IMR-90 (cell line): ENCODE measurements around the gene LYZL1. TPM values are rescaled to one million over a fixed set of nuclear protein-coding genes. Genes with fewer than 3 reads are reported as not detected.

Experiments
- ATAC-seq: fragments of 200-7000 bp; cut with Tn5 transposase; 2 replicates; pipeline ENCODE4 v1.9.1; 2020; ENCODE audit warnings: low read depth, mild to moderate bottlenecking, moderate library complexity
- BruUV-seq: library from RNA; stranded (reverse); fragments of 400-500 nt; replicated peaks from 2 replicates; lab custom pipeline; 2021; lab: Mats Ljungman, UMichigan
- CTCF ChIA-PET: fragments of 300-600 bp; formaldehyde crosslinking; extraction: SDS; loops from one replicate; lab custom pipeline; 2021; ENCODE audit warnings: antibody characterized with exemption; lab: Yijun Ruan, JAX
- POLR2A ChIA-PET: fragments of 300-600 bp; sonication (Branson Sonifier 250); formaldehyde crosslinking; loops from one replicate; lab custom pipeline; 2022; ENCODE audit warnings: antibody characterized with exemption; ENCODE audit not compliant: unreplicated experiment; lab: Charles Lee
- DNase-seq: peaks from one replicate; pipeline ENCODE4 v3.0.0; 2013
- H2AFZ ChIP-seq: replicated peaks from 2 replicates; pipeline ENCODE3; 2013; ENCODE audit warnings: low read length, mild to moderate bottlenecking; ENCODE audit not compliant: poor library complexity
- H2AK5ac ChIP-seq: 2 replicates; pipeline ENCODE4 v1.6.1; 2013; ENCODE audit warnings: low read depth, low read length, inconsistent platforms
- H2AK9ac ChIP-seq: replicated peaks from 2 replicates; pipeline ENCODE3; 2013; ENCODE audit warnings: mild to moderate bottlenecking, low read depth, low read length, moderate library complexity; ENCODE audit not compliant: poor library complexity
- H2BK120ac ChIP-seq: 2 replicates; pipeline ENCODE4 v1.6.1; 2013; ENCODE audit warnings: low read depth, low read length, inconsistent platforms
- H2BK15ac ChIP-seq: 3 replicates; pipeline ENCODE4 v1.6.1; 2013; ENCODE audit warnings: low read depth, low read length, inconsistent platforms
- H2BK20ac ChIP-seq: 2 replicates; pipeline ENCODE4 v1.6.1; 2013; ENCODE audit warnings: low read depth, mild to moderate bottlenecking, inconsistent platforms, low read length, moderate library complexity
- H2BK5ac ChIP-seq: 2 replicates; pipeline ENCODE4 v1.6.1; 2013; ENCODE audit warnings: mild to moderate bottlenecking, low read depth, low read length, inconsistent platforms; ENCODE audit not compliant: poor library complexity, severe bottlenecking
- H3K14ac ChIP-seq: replicated peaks from 2 replicates; pipeline ENCODE4 v1.6.1; 2013; ENCODE audit warnings: low read depth, low read length, inconsistent platforms
- H3K18ac ChIP-seq: 2 replicates; pipeline ENCODE4 v1.6.1; 2013; ENCODE audit warnings: low read depth, low read length, control low read depth
- H3K23ac ChIP-seq: 2 replicates; pipeline ENCODE4 v1.6.1; 2013; ENCODE audit warnings: low read depth, low read length, inconsistent platforms
- H3K27ac ChIP-seq: 2 replicates; pipeline ENCODE4 v1.5.1; 2013; ENCODE audit warnings: mild to moderate bottlenecking, control low read depth, low read length; ENCODE audit not compliant: insufficient read depth
- H3K27me3 ChIP-seq: 2 replicates; pipeline ENCODE4 v1.6.1; 2013; ENCODE audit warnings: low read length; ENCODE audit not compliant: control insufficient read depth, insufficient read depth
- H3K36me3 ChIP-seq: 2 replicates; pipeline ENCODE4 v1.6.1; 2013; ENCODE audit warnings: low read length, mixed read lengths; ENCODE audit not compliant: control insufficient read depth, insufficient read depth
- H3K4ac ChIP-seq: 2 replicates; pipeline ENCODE4 v1.6.1; 2013; ENCODE audit warnings: low read depth, low read length, inconsistent platforms
- H3K4me1 ChIP-seq: 2 replicates; pipeline ENCODE4 v1.6.1; 2013; ENCODE audit warnings: low read length, mixed read lengths; ENCODE audit not compliant: control insufficient read depth, insufficient read depth
- H3K4me2 ChIP-seq: 2 replicates; pipeline ENCODE4 v1.6.1; 2013; ENCODE audit warnings: low read depth, mild to moderate bottlenecking, control low read depth, low read length, moderate library complexity
- H3K4me3 ChIP-seq: 2 replicates; pipeline ENCODE4 v1.5.1; 2013; ENCODE audit warnings: low read depth, mild to moderate bottlenecking, control low read depth, low read length, moderate library complexity; ENCODE audit not compliant: insufficient read depth
- H3K56ac ChIP-seq: 2 replicates; pipeline ENCODE4 v1.6.1; 2013; ENCODE audit warnings: low read length, inconsistent platforms; ENCODE audit not compliant: insufficient read depth; ENCODE audit errors: extremely low read depth
- H3K79me1 ChIP-seq, 2 experiments: 2 replicates each; pipeline ENCODE4 v1.6.1; 2013; ENCODE audit warnings: low read length in 2 of 2, inconsistent platforms in 1 of 2, low read depth in 1 of 2
- H3K9ac ChIP-seq: 2 replicates; pipeline ENCODE4 v1.6.1; 2013; ENCODE audit warnings: low read depth, low read length, control low read depth
- H3K9me1 ChIP-seq: 2 replicates; pipeline ENCODE4 v1.6.1; 2013; ENCODE audit warnings: low read length, inconsistent platforms; ENCODE audit not compliant: insufficient read depth
- H3K9me3 ChIP-seq: 2 replicates; pipeline ENCODE4 v1.6.1; 2013; ENCODE audit warnings: low read length; ENCODE audit not compliant: control insufficient read depth, insufficient read depth
- H4K20me1 ChIP-seq: 2 replicates; pipeline ENCODE4 v1.6.1; 2013; ENCODE audit warnings: low read length, inconsistent platforms; ENCODE audit not compliant: insufficient read depth
- H4K5ac ChIP-seq: 2 replicates; pipeline ENCODE4 v1.6.1; 2013; ENCODE audit warnings: mild to moderate bottlenecking, low read depth, low read length, control low read depth
- H4K8ac ChIP-seq, 2 experiments: 2 replicates each; pipeline ENCODE4 v1.6.1; 2013; ENCODE audit warnings: low read depth in 2 of 2, low read length in 2 of 2, control low read depth in 1 of 2, inconsistent platforms in 1 of 2
- H4K91ac ChIP-seq: 2 replicates; pipeline ENCODE4 v1.6.1; 2013; ENCODE audit warnings: low read depth, low read length, inconsistent platforms; ENCODE audit not compliant: insufficient read depth
- BHLHE40 ChIP-seq: fragments of 150-350 bp; IDR thresholded peaks from 2 replicates; pipeline ENCODE4 v1.6.1; 2016; ENCODE audit warnings: mild to moderate bottlenecking, low read depth, low read length
- CEBPB ChIP-seq: IDR thresholded peaks from 2 replicates; pipeline ENCODE4 v1.6.1; 2012; ENCODE audit warnings: low read depth, low read length, improper control_type of control experiment
- ELK1 ChIP-seq: fragments of 150-350 bp; IDR thresholded peaks from 2 replicates; pipeline ENCODE4 v1.6.1; 2016; ENCODE audit warnings: low read depth, mild to moderate bottlenecking, low read length, moderate library complexity, borderline replicate concordance
- FOS ChIP-seq: fragments of 150-350 bp; IDR thresholded peaks from 2 replicates; pipeline ENCODE4 v1.6.1; 2016; ENCODE audit warnings: low read depth, low read length
- MAFK ChIP-seq: IDR thresholded peaks from 2 replicates; pipeline ENCODE4 v1.6.1; 2012; ENCODE audit warnings: low read depth, low read length, improper control_type of control experiment
- MAZ ChIP-seq: IDR thresholded peaks from 2 replicates; pipeline ENCODE4 v1.6.1; 2012; ENCODE audit warnings: low read depth, mild to moderate bottlenecking, low read length, improper control_type of control experiment, moderate library complexity, borderline replicate concordance
- MXI1 ChIP-seq: IDR thresholded peaks from 2 replicates; pipeline ENCODE4 v1.6.1; 2012; ENCODE audit warnings: low read depth, mild to moderate bottlenecking, low read length, moderate library complexity, borderline replicate concordance
- NFE2L2 ChIP-seq: fragments of 150-350 bp; IDR thresholded peaks from 2 replicates; pipeline ENCODE4 v1.6.1; 2016; ENCODE audit warnings: low read depth, mild to moderate bottlenecking, low read length
- POLR2A ChIP-seq: IDR thresholded peaks from 2 replicates; pipeline ENCODE4 v1.6.1; 2012; ENCODE audit warnings: mild to moderate bottlenecking, low read depth, low read length
- RAD21 ChIP-seq: IDR thresholded peaks from 2 replicates; pipeline ENCODE4 v1.6.1; 2012; ENCODE audit warnings: low read length, improper control_type of control experiment
- RCOR1 ChIP-seq: IDR thresholded peaks from 2 replicates; pipeline ENCODE4 v1.6.1; 2012; ENCODE audit warnings: mild to moderate bottlenecking, low read length, improper control_type of control experiment; ENCODE audit not compliant: insufficient replicate concordance
- RFX5 ChIP-seq: IDR thresholded peaks from 2 replicates; pipeline ENCODE4 v1.8.0; 2012; ENCODE audit warnings: low read depth, mild to moderate bottlenecking, low read length, moderate library complexity
- SMC3 ChIP-seq: fragments of 150-350 bp; IDR thresholded peaks from 2 replicates; pipeline ENCODE4 v1.6.1; 2016; ENCODE audit warnings: low read depth, mild to moderate bottlenecking, antibody characterized with exemption, low read length, moderate library complexity
- USF2 ChIP-seq: fragments of 150-350 bp; IDR thresholded peaks from 2 replicates; pipeline ENCODE4 v1.6.1; 2017; ENCODE audit warnings: mild to moderate bottlenecking, antibody characterized with exemption, low read length, low read depth
- WGBS, 2 experiments: methylation state at CpG; one replicate each; pipeline versions ENCODE4 v1.1.5 to v1.1.7; 2013; ENCODE audit warnings: missing lambda C conversion rate in 2 of 2; ENCODE audit not compliant: insufficient read length in 1 of 2; ENCODE audit errors: extremely low coverage in 2 of 2; 5-methylcytosine and 5-hydroxymethylcytosine counted together
- dilution Hi-C: fragments of 300-500 bp; cut with HindIII; formaldehyde crosslinking; loops from one replicate; pipeline ENCODE4 v1.14.3; 2018; ENCODE audit warnings: low sequenced_read_pairs; ENCODE audit not compliant: unreplicated experiment
- in situ Hi-C: fragments of 300-500 bp; cut with MboI; formaldehyde crosslinking; loops from 3 replicates; pipeline ENCODE4 v1.14.3; 2019; ENCODE audit warnings: low sequenced_read_pairs, inconsistent platforms, mixed read lengths
- intact Hi-C: fragments of 100-400 bp; cut with micrococcal nuclease; formaldehyde crosslinking; loops from 2 replicates; pipeline ENCODE4 v1.10.0; 2022
- polyA plus RNA-seq, 3 experiments: library from polyadenylated mRNA; depleted of rRNA; stranded (reverse); fragments of >200 nt; gene quantifications; 2 replicates each; pipeline ENCODE4 v1.2.3, GENCODE V29; 2012; ENCODE audit warnings: low replicate concordance in 1 of 3
- total RNA-seq: library from RNA; depleted of rRNA; stranded (reverse); fragments of >200 nt; gene quantifications from 2 replicates; pipeline ENCODE4 v1.2.3, GENCODE V29; 2012

The LYZL1 gene
- total and polyA plus RNA-seq, 2 of the 4 experiments (the other 2 are of a cell fraction): not detected

- no peaks in the 10 kb centered on the region for H3K36me3 ChIP-seq
- H3K27ac ChIP-seq: no peak overlapping the region
- H3K9ac ChIP-seq: no peak overlapping the region
- H2AK5ac ChIP-seq: no peak overlapping the region
- H3K9me3 ChIP-seq: no peaks in the 10 kb centered on the region
- TF ChIP-seq POLR2A (no peak), RAD21 (no peak), RFX5 (no peak), SMC3 (no peak), MAZ (no peak), MXI1 (no peak), MAFK (no peak), USF2 (no peak), NFE2L2 (no peak), FOS (no peak), BHLHE40 (no peak), ELK1 (no peak), RCOR1 (no peak), CEBPB (no peak)
- H3K14ac ChIP-seq: no peak overlapping the region
- H3K18ac ChIP-seq: no peak overlapping the region
- H3K4ac ChIP-seq: no peak overlapping the region
- peaks cover 4% of the 10 kb centered on the region for H3K4me1 ChIP-seq
- H2BK20ac ChIP-seq: no peak overlapping the region
- no peak overlapping the region for H2BK120ac ChIP-seq
- H2BK15ac ChIP-seq: no peak overlapping the region
- dilution Hi-C loops: no loop called here
- no peak overlapping the region for H4K8ac ChIP-seq
- H2AFZ ChIP-seq: no peak overlapping the region
- ATAC-seq (no peak), DNase-seq (no peak)
- no CpG with 5 or more reads among the region's 5 CpGs for WGBS, 2 experiments
- no peak overlapping the region for H3K23ac ChIP-seq
- in situ Hi-C loops: no loop called here
- no peak overlapping the region for H3K4me2 ChIP-seq
- no peak overlapping the region for H4K91ac ChIP-seq
- intact Hi-C loops: no loop called here
- CTCF ChIA-PET: interaction anchor here (0.6 kb wide), 1 partner anchor 13 kb away, joined by 7 read pairs; no protein-coding TSS in a partner anchor
- no TSS peak for BruUV-seq
- no peaks in the 10 kb centered on the region for H3K9me1 ChIP-seq
- no peaks in the 10 kb centered on the region for H3K79me1 ChIP-seq
- no peak overlapping the region for H2AK9ac ChIP-seq
- H3K27me3 ChIP-seq: peaks cover 23% of the 10 kb centered on the region
- H3K4me3 ChIP-seq: no peak overlapping the region
- H4K5ac ChIP-seq: no peak overlapping the region
- H2BK5ac ChIP-seq: no peak overlapping the region
- H3K56ac ChIP-seq: no peak overlapping the region
- POLR2A ChIA-PET: no interaction called here
- no peaks in the 10 kb centered on the region for H4K20me1 ChIP-seq
Measured at GRCh38 chr10:29332761-29333148, 43.9 kb downstream of the LYZL1 start.
